C4-2B (cell line): Measurements from ENCODE around the gene SLC16A5.

Source experiments
- CTCF ChIP-seq: fragments of 450-650 bp; conservative IDR thresholded peaks from 2 replicates; pipeline ENCODE4 v1.5.1; 2017; ENCODE audit warnings: mild to moderate bottlenecking
- ZFX ChIP-seq: fragments of 450-650 bp; IDR thresholded peaks from 2 replicates; pipeline ENCODE4 v1.6.1; 2017

GRCh38 chr17:75133001-75133400 is 45.2 kb downstream of the SLC16A5 start:
- no peak for TF ChIP-seq CTCF
- no peak for TF ChIP-seq ZFX
